ENCODE results near the gene MPDU1. TPM values are rescaled to one million over a fixed set of nuclear protein-coding genes. Genes with fewer than 3 reads are reported as not detected.

The MPDU1 gene
- 10 to 100 TPM; 23.8 to 25.0 TPM for total RNA-seq
- polyA plus RNA-seq, result 10 to 100 TPM; 41.7 to 50.1 TPM

DNA sequence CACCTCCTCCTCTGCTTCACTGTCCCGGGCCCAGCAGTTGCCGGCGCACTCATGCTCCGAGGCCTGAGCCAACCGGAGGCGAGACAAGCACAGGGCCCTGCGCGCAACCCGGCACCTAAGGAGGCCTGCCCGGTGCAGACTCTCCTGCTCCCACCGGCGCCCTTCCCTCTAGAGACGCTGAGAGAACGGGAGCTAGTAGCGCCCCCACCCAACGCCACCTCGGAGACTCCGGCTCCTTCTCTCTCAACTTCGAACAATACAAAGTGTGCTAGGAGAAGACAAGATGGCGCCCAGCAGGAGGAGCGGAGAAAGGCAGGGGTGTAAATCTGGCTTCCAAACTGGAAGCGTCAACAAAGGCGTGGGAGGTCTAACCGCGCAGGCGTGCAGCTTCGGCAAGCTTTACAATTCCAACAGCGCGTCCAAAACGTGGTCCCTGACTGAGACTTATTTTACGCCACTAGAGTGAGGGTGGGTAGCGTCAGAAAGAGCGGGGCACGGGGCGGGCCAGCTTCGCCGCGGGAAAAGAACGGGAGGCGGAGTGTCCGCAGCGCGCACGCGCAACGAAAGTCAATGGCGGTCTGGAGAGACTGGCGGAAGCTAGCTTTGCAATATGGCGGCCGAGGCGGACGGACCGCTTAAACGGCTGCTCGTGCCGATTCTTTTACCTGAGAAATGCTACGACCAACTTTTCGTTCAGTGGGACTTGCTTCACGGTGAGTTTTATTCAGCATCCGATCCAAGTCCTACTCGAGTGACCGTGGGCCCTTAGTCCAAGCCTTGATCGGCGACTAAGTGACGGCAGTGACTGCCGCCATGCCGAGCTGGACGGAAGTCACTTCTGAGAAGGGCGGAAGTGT is at the start of gene MPDU1:
Gene MPDU1 (plus strand): TSS at position 600 of the 857 bp plus-strand sequence. CDS start 11 bp downstream, at position 611.
- Histone ChIP-seq H3K4me3 (ENCODE audit: low read length in 2 of 2) (peak within 1 kb of the TSS; percentile 91 to 92), H3K9me3 (ENCODE audit: control insufficient read depth in 1 of 2, low read length in 2 of 2) (no peaks in the 10 kb centered on the region), H3K4me1 (ENCODE audit: insufficient read depth, low read length) (peaks cover 50% of the 10 kb centered on the region), H3K36me3 (ENCODE audit: insufficient read depth, low read length) (peaks cover 22% of the 10 kb centered on the region), H3K27ac (ENCODE audit: low read depth, low read length) (peak within 1 kb of the TSS; percentile 97), H3K27me3 (ENCODE audit: insufficient read depth, low read length) (no peaks in the 10 kb centered on the region)
- peak within 1 kb of the TSS; percentile 99 to 100 (median 100) for H3K27ac Mint-ChIP-seq
- intact Hi-C loops (cut with micrococcal nuclease), result loop anchor here (1.0 kb wide), 5 partner anchors 11 to 276 kb away; partner anchors contain the start of genes EIF5A, FXR2 and SENP3
- DNase-seq, result peak; percentile 95 to 97 (median 97)
- H3K4me1 Mint-ChIP-seq, result peaks cover 20 to 65% (median 43%) of the 10 kb centered on the region in 4 donors
- POLR2A ChIA-PET (ENCODE audit: partially characterized antibody), result interaction anchor here (0.6 to 9.5 kb wide), 42 partner anchors 11 to 581 kb away, joined by 3 to 220 read pairs (median 4); partner anchors contain the start of genes ACADVL, ACAP1, ATP1B2 and CHRNB1
- peaks cover 9 to 48% of the 10 kb centered on the region in 2 donors for H3K36me3 Mint-ChIP-seq
- peak within 1 kb of the TSS; percentile 99 to 100 (median 100) for H3K4me3 Mint-ChIP-seq
- peaks cover 0 to 11% (median 0%) of the 10 kb centered on the region in 8 donors for H3K9me3 Mint-ChIP-seq
- no peaks in the 10 kb centered on the region for H3K27me3 Mint-ChIP-seq
- CTCF ChIA-PET (ENCODE audit: partially characterized antibody), result interaction anchor here (0.6 to 3.2 kb wide), 8 partner anchors 9 to 228 kb away, joined by 3 to 22 read pairs (median 8); partner anchors contain the start of genes TMEM102, TMEM95, TP53 and WRAP53

DNA sequence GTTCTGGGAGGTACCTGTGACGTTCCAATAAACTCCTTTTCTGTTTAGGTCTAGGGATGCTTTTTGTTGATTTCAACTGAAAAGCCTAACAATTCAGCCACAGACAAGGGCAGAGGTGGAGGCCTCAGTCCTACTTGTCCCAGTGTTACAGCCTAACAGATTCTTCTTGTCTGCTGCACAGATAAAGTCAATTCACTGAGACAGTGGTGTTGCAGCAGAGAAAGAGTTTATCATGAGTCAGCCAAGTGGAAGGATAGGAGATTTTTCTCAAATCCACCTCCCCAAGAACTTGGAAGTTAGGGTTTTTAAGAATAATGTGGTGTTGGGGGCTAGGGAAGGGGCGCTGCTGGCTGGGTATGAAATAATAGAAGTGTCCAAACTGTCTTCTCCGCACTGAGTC is 45.6 kb upstream of the MPDU1 start:
- intact Hi-C loops (cut with micrococcal nuclease), result no loop called here
- ChIA-PET POLR2A (ENCODE audit: partially characterized antibody) (no interaction called here), CTCF (ENCODE audit: partially characterized antibody) (interaction anchor here (1.3 kb wide), 1 partner anchor 22 kb away, joined by 4 read pairs; no protein-coding TSS in a partner anchor)
- H3K27ac ChIP-seq (ENCODE audit: low read depth, low read length), result no peak overlapping the region
- no peak overlapping the region for H3K4me3 ChIP-seq (ENCODE audit: low read length in 2 of 2)
- no peak for DNase-seq
- peaks cover 0 to 5% (median 0%) of the 10 kb centered on the region in 8 donors for H3K9me3 Mint-ChIP-seq
- H3K27ac Mint-ChIP-seq, result peak overlapping the region in 1 of 7 donors; percentile 19
- no peaks in the 10 kb centered on the region for H3K4me1 Mint-ChIP-seq
- peaks cover 0 to 10% of the 10 kb centered on the region in 2 donors for H3K9me3 ChIP-seq (ENCODE audit: control insufficient read depth in 1 of 2, low read length in 2 of 2)
- H3K27me3 ChIP-seq (ENCODE audit: insufficient read depth, low read length), result no peaks in the 10 kb centered on the region
- H3K4me1 ChIP-seq (ENCODE audit: insufficient read depth, low read length), result no peaks in the 10 kb centered on the region
- H3K4me3 Mint-ChIP-seq, result no peak overlapping the region
- H3K36me3 ChIP-seq (ENCODE audit: insufficient read depth, low read length), result no peaks in the 10 kb centered on the region
- no peaks in the 10 kb centered on the region for H3K36me3 Mint-ChIP-seq
- peaks cover 0 to 2% of the 10 kb centered on the region in 2 donors for H3K27me3 Mint-ChIP-seq

DNA sequence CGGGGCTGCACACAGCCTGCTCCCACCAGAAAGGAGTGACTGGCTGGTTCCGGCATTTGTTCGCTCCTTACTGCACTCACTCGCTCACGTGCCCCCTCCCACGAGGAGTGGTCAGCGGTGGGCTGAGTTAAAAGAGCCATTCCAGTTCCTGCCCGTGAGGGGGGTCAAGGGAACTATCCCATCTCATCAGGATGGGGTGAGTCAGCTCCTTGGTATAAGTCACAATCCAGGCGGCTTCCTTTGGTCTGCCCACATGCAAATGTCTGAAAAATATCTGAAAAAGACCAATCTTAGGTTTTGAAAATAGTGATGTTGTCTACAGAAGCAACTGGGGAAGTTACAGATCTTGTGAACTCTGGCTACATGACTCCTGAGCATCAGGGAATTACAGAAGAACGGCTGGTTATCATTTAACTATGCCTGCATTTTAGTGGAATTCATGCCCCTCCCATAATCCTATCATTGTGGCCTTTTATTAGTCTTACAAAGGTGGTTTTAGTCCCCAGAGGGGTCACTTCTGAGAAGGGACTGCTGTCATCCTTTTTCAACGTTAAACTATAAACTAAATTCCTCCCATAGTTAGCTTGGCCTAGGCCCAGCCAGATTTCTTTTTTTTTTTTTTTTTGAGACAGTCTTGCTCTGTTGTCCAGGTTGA is 44.6 kb upstream of the MPDU1 start:
- Histone ChIP-seq H3K4me3 (ENCODE audit: low read length in 2 of 2) (no peak overlapping the region), H3K36me3 (ENCODE audit: insufficient read depth, low read length) (no peaks in the 10 kb centered on the region), H3K9me3 (ENCODE audit: control insufficient read depth in 1 of 2, low read length in 2 of 2) (peaks cover 0 to 10% of the 10 kb centered on the region in 2 donors), H3K27ac (ENCODE audit: low read depth, low read length) (no peak overlapping the region), H3K4me1 (ENCODE audit: insufficient read depth, low read length) (no peaks in the 10 kb centered on the region), H3K27me3 (ENCODE audit: insufficient read depth, low read length) (no peaks in the 10 kb centered on the region)
- Mint-ChIP-seq H3K9me3 (peaks cover 0 to 5% (median 0%) of the 10 kb centered on the region in 8 donors), H3K27me3 (peaks cover 0 to 2% of the 10 kb centered on the region in 2 donors), H3K36me3 (no peaks in the 10 kb centered on the region), H3K4me1 (no peaks in the 10 kb centered on the region), H3K4me3 (no peak overlapping the region), H3K27ac (no peak overlapping the region)
- ChIA-PET POLR2A (ENCODE audit: partially characterized antibody) (no interaction called here), CTCF (ENCODE audit: partially characterized antibody) (interaction anchor here (1.3 to 1.4 kb wide), 2 partner anchors 22 to 103 kb away, joined by 3 to 5 read pairs; no protein-coding TSS in a partner anchor)
- DNase-seq, result no peak
- intact Hi-C loops (cut with micrococcal nuclease), result no loop called here

DNA sequence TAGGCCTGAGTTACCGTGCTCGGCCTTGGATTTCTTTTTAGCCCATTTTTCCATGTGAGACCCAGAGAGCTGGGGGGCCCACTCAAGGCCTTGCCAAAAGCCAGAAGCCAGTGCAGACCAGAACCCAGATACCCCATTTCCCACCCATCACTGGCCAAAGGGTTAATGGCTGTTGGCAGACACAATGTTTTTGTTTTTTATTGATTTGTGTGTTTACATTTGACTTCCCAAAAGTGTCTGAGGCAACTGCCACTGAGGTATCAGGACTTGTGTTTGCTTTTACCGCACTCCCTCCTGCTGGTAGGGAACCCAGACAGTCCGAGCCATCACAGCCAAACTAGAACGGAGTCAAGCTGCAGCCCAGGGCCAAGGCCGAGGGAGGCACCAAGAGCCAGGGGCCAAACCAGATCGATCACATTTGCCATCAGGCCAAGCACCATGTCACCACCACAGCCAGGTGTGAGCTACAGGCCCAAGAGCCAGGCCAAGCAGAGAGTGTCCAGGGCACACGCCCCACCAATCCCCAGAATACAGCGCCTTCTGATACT is 42.5 kb upstream of the MPDU1 start:
- Mint-ChIP-seq H3K27ac (no peak overlapping the region), H3K9me3 (peaks cover 0 to 5% (median 0%) of the 10 kb centered on the region in 8 donors), H3K4me3 (no peak overlapping the region), H3K27me3 (peaks cover 0 to 2% of the 10 kb centered on the region in 2 donors), H3K36me3 (no peaks in the 10 kb centered on the region), H3K4me1 (no peaks in the 10 kb centered on the region)
- H3K4me1 ChIP-seq (ENCODE audit: insufficient read depth, low read length), result no peaks in the 10 kb centered on the region
- H3K4me3 ChIP-seq (ENCODE audit: low read length in 2 of 2), result no peak overlapping the region
- no peaks in the 10 kb centered on the region for H3K36me3 ChIP-seq (ENCODE audit: insufficient read depth, low read length)
- H3K27me3 ChIP-seq (ENCODE audit: insufficient read depth, low read length), result no peaks in the 10 kb centered on the region
- POLR2A ChIA-PET (ENCODE audit: partially characterized antibody), result no interaction called here
- CTCF ChIA-PET (ENCODE audit: partially characterized antibody), result interaction anchor here (1.0 to 1.7 kb wide), 4 partner anchors 18 to 27 kb away, joined by 3 to 4 read pairs (median 3); no protein-coding TSS in a partner anchor
- H3K9me3 ChIP-seq (ENCODE audit: control insufficient read depth in 1 of 2, low read length in 2 of 2), result peaks cover 0 to 10% of the 10 kb centered on the region in 2 donors
- intact Hi-C loops (cut with micrococcal nuclease), result no loop called here
- H3K27ac ChIP-seq (ENCODE audit: low read depth, low read length), result no peak overlapping the region
- DNase-seq, result no peak

GRCh38 chr17:7544911-7545310 is 38.7 kb upstream of the MPDU1 start:
- CTCF ChIA-PET (ENCODE audit: partially characterized antibody), result interaction anchor here (1.0 to 1.1 kb wide), 2 partner anchors 16 to 31 kb away, joined by 3 to 4 read pairs; no protein-coding TSS in a partner anchor
- H3K36me3 Mint-ChIP-seq, result peaks cover 0 to 3% of the 10 kb centered on the region in 2 donors
- Histone ChIP-seq H3K36me3 (ENCODE audit: insufficient read depth, low read length) (no peaks in the 10 kb centered on the region), H3K4me3 (ENCODE audit: low read length in 2 of 2) (no peak overlapping the region), H3K27me3 (ENCODE audit: insufficient read depth, low read length) (no peaks in the 10 kb centered on the region), H3K4me1 (ENCODE audit: insufficient read depth, low read length) (peaks cover 10% of the 10 kb centered on the region), H3K27ac (ENCODE audit: low read depth, low read length) (no peak overlapping the region), H3K9me3 (ENCODE audit: control insufficient read depth in 1 of 2, low read length in 2 of 2) (no peaks in the 10 kb centered on the region)
- H3K4me1 Mint-ChIP-seq, result peaks cover 9 to 14% (median 13%) of the 10 kb centered on the region in 4 donors
- H3K27me3 Mint-ChIP-seq, result peaks cover 0 to 2% of the 10 kb centered on the region in 2 donors
- no peak for DNase-seq
- H3K9me3 Mint-ChIP-seq, result no peaks in the 10 kb centered on the region
- POLR2A ChIA-PET (ENCODE audit: partially characterized antibody), result no interaction called here
- intact Hi-C loops (cut with micrococcal nuclease), result no loop called here
- H3K27ac Mint-ChIP-seq, result no peak overlapping the region
- no peak overlapping the region for H3K4me3 Mint-ChIP-seq

GRCh38 chr17:7548585-7549400 is 34.9 kb upstream of the MPDU1 start, which contains the start of gene TNFSF12:
TSS of gene TNFSF12 (plus strand) at chr17:7549058. CDS start at chr17:7549154, 96 bp downstream.
- peak; percentile 38 to 64 (median 42) for DNase-seq
- Mint-ChIP-seq H3K9me3 (peaks cover 0 to 1% (median 0%) of the 10 kb centered on the region in 8 donors), H3K36me3 (peaks cover 13 to 14% of the 10 kb centered on the region in 2 donors), H3K27ac (peak within 1 kb of the TSS; percentile 81 to 96 (median 94)), H3K27me3 (no peaks in the 10 kb centered on the region), H3K4me3 (peak within 1 kb of the TSS; percentile 88 to 96 (median 92)), H3K4me1 (peaks cover 30 to 52% (median 43%) of the 10 kb centered on the region in 4 donors)
- ChIA-PET CTCF (ENCODE audit: partially characterized antibody) (interaction anchor here (0.8 to 4.4 kb wide), 7 partner anchors 12 to 193 kb away, joined by 3 to 44 read pairs (median 5); partner anchors contain the start of gene SENP3), POLR2A (ENCODE audit: partially characterized antibody) (interaction anchor here (1.1 to 5.3 kb wide), 12 partner anchors 12 to 219 kb away, joined by 3 to 56 read pairs (median 13); partner anchors contain the start of genes MPDU1, NEURL4, POLR2A and SAT2)
- intact Hi-C loops (cut with micrococcal nuclease), result loop anchor here (1.0 to 2.0 kb wide), 3 partner anchors 24 to 111 kb away; partner anchors contain the start of gene POLR2A
- peak within 1 kb of the TSS; percentile 79 for H3K27ac ChIP-seq (ENCODE audit: low read depth, low read length)
- no peaks in the 10 kb centered on the region for H3K36me3 ChIP-seq (ENCODE audit: insufficient read depth, low read length)
- H3K9me3 ChIP-seq (ENCODE audit: control insufficient read depth in 1 of 2, low read length in 2 of 2), result no peaks in the 10 kb centered on the region
- H3K4me1 ChIP-seq (ENCODE audit: insufficient read depth, low read length), result peaks cover 37% of the 10 kb centered on the region
- H3K4me3 ChIP-seq (ENCODE audit: low read length in 2 of 2), result peak within 1 kb of the TSS; percentile 72 to 82
- no peaks in the 10 kb centered on the region for H3K27me3 ChIP-seq (ENCODE audit: insufficient read depth, low read length)

All from CD4-positive, alpha-beta memory T cell (primary cell).